ENCODE results near the gene SHISAL2A. TPM values are rescaled to one million over a fixed set of nuclear protein-coding genes. Genes with fewer than 3 reads are reported as not detected.

The SHISAL2A gene
- total and polyA plus RNA-seq, 2 of the 4 experiments (the other 2 are of a cell fraction), result not detected

- dilution Hi-C loops (cut with HindIII; ENCODE audit: low sequenced_read_pairs, unreplicated experiment), result no loop called here
- H2BK120ac ChIP-seq (ENCODE audit: low read depth, low read length), result no peak overlapping the region
- no peaks in the 10 kb centered on the region for H4K20me1 ChIP-seq (ENCODE audit: insufficient read depth, low read length)
- no peak overlapping the region for H3K56ac ChIP-seq (ENCODE audit: extremely low read depth, insufficient read depth, low read length)
- ChIA-PET CTCF (no interaction called here), POLR2A (ENCODE audit: unreplicated experiment) (no interaction called here)
- H3K9ac ChIP-seq (ENCODE audit: low read depth, low read length), result no peak overlapping the region
- no peak overlapping the region for H2AK5ac ChIP-seq (ENCODE audit: low read depth, low read length)
- no peak overlapping the region for H3K4me2 ChIP-seq (ENCODE audit: low read depth, low read length)
- ATAC-seq (ENCODE audit: low read depth), result no peak
- no peaks in the 10 kb centered on the region for H3K9me1 ChIP-seq (ENCODE audit: insufficient read depth, low read length)
- BruUV-seq (replicated peaks), result no TSS peak
- WGBS, 2 experiments (ENCODE audit: extremely low coverage in 2 of 2, insufficient read length in 1 of 2), result no CpG with 5 or more reads among the region's 3 CpGs
- no peak for TF ChIP-seq BHLHE40 (IDR thresholded peaks at IDR 0.05; ENCODE audit: low read depth, low read length)
- no peak for TF ChIP-seq MAFK (IDR thresholded peaks at IDR 0.05; ENCODE audit: low read depth, low read length)
- TF ChIP-seq RAD21 (IDR thresholded peaks at IDR 0.05; ENCODE audit: low read length), result no peak
- no peak for TF ChIP-seq NFE2L2 (IDR thresholded peaks at IDR 0.05; ENCODE audit: low read depth, low read length)
- no peak for TF ChIP-seq CEBPB (IDR thresholded peaks at IDR 0.05; ENCODE audit: low read depth, low read length)
- no peak for TF ChIP-seq RCOR1 (IDR thresholded peaks at IDR 0.05; ENCODE audit: insufficient replicate concordance, low read length)
- TF ChIP-seq SMC3 (IDR thresholded peaks at IDR 0.05; ENCODE audit: low read depth, low read length), result no peak
- TF ChIP-seq POLR2A (IDR thresholded peaks at IDR 0.05; ENCODE audit: low read depth, low read length), result no peak
- TF ChIP-seq RFX5 (IDR thresholded peaks at IDR 0.05; ENCODE audit: low read depth, low read length), result no peak
- H3K18ac ChIP-seq (ENCODE audit: low read depth, low read length), result no peak overlapping the region
- H2BK15ac ChIP-seq (ENCODE audit: low read depth, low read length), result no peak overlapping the region
- H3K9me3 ChIP-seq (ENCODE audit: control insufficient read depth, insufficient read depth, low read length), result no peaks in the 10 kb centered on the region
- no peak overlapping the region for H2BK5ac ChIP-seq (ENCODE audit: low read depth, low read length, poor library complexity, severe bottlenecking)
- no peak overlapping the region for H3K23ac ChIP-seq (ENCODE audit: low read depth, low read length)
- H2BK20ac ChIP-seq (ENCODE audit: low read depth, low read length), result no peak overlapping the region
- no peak overlapping the region for H2AFZ ChIP-seq (replicated peaks; ENCODE audit: low read length, poor library complexity)
- in situ Hi-C loops (cut with MboI; ENCODE audit: low sequenced_read_pairs), result loop anchor here (10.0 kb wide), 1 partner anchor 276 kb away; the partner anchor contains the start of genes ORC1 and PRPF38A
- no peaks in the 10 kb centered on the region for H3K79me1 ChIP-seq (ENCODE audit: low read depth in 1 of 2, low read length in 2 of 2)
- no peaks in the 10 kb centered on the region for H3K27me3 ChIP-seq (ENCODE audit: control insufficient read depth, insufficient read depth, low read length)
- H4K91ac ChIP-seq (ENCODE audit: insufficient read depth, low read depth, low read length), result no peak overlapping the region
- no peak overlapping the region for H4K5ac ChIP-seq (ENCODE audit: low read depth, low read length)
- no peak overlapping the region for H4K8ac ChIP-seq (ENCODE audit: low read depth in 2 of 2, low read length in 2 of 2)
- H3K4me3 ChIP-seq (ENCODE audit: insufficient read depth, low read depth, low read length), result no peak overlapping the region
- no peak overlapping the region for H3K14ac ChIP-seq (replicated peaks; ENCODE audit: low read depth, low read length)
- intact Hi-C loops (cut with micrococcal nuclease), result no loop called here
- no peak overlapping the region for H3K27ac ChIP-seq (ENCODE audit: insufficient read depth, low read length)
- no peak overlapping the region for H3K4ac ChIP-seq (ENCODE audit: low read depth, low read length)
- no peak for DNase-seq
- H3K4me1 ChIP-seq (ENCODE audit: control insufficient read depth, insufficient read depth, low read length), result peaks cover 4% of the 10 kb centered on the region; the same call in 1 of the 2 replicates
- no peak overlapping the region for H2AK9ac ChIP-seq (replicated peaks; ENCODE audit: low read depth, low read length, poor library complexity)
- no peaks in the 10 kb centered on the region for H3K36me3 ChIP-seq (ENCODE audit: control insufficient read depth, insufficient read depth, low read length)
These were observed 47.4 kb downstream of the SHISAL2A start for GRCh38 chr1:52680353-52680752.
